Muscle of leg (tissue), 11 donors: ENCODE results near the gene NEK10. TPM values are rescaled to one million over a fixed set of nuclear protein-coding genes. Genes with fewer than 3 reads are reported as not detected.
"Not testable (repeated sequence)": the region's sequence is repeated elsewhere in the genome, so short reads cannot be mapped to it uniquely, and the experiment has no call there.

Experiments used
- DNase-seq: peaks from one replicate; pipeline ENCODE4 v3.0.0; 2013
- H3K27ac ChIP-seq: one replicate; pipeline ENCODE4 v1.5.1; 2013; ENCODE audit warnings: mild to moderate bottlenecking, low read length, control low read depth
- H3K27me3 ChIP-seq: one replicate; pipeline ENCODE4 v1.6.1; 2013; ENCODE audit warnings: low read length; ENCODE audit not compliant: control insufficient read depth, insufficient read depth
- H3K36me3 ChIP-seq: one replicate; pipeline ENCODE4 v1.6.1; 2013; ENCODE audit warnings: low read length; ENCODE audit not compliant: control insufficient read depth, insufficient read depth
- H3K4me1 ChIP-seq: one replicate; pipeline ENCODE4 v1.6.1; 2013; ENCODE audit warnings: low read length; ENCODE audit not compliant: control insufficient read depth, insufficient read depth
- H3K4me3 ChIP-seq: one replicate; pipeline ENCODE4 v1.5.1; 2013; ENCODE audit warnings: low read length, control low read depth
- H3K9me3 ChIP-seq: replicated peaks from 2 replicates; pipeline ENCODE4 v1.6.1; 2013; ENCODE audit warnings: low read depth, low read length; ENCODE audit not compliant: control insufficient read depth
- WGBS: methylation state at CpG from one replicate; pipeline ENCODE4 v1.1.5; 2013; ENCODE audit warnings: missing lambda C conversion rate; ENCODE audit not compliant: insufficient coverage; 5-methylcytosine and 5-hydroxymethylcytosine counted together
- polyA plus RNA-seq, 8 donors: library from polyadenylated mRNA; unstranded; fragments of 120-200 nt; gene quantifications; one replicate each; pipeline versions ENCODE4 v1.2.1 to v1.2.3, GENCODE V29; 2013; ENCODE audit warnings: inconsistent platforms in 1 of 8, low replicate concordance in 1 of 8; ENCODE audit not compliant: insufficient read length in 8 of 8, insufficient read depth in 1 of 8
- total RNA-seq: library from RNA; stranded (reverse); fragments of 120-200 nt; gene quantifications from one replicate; pipeline ENCODE4 v1.2.4, GENCODE V29; 2013

NEK10 gene
- total and polyA plus RNA-seq, 9 donors: 1.7 to 6.6 (median 3.3) TPM

DNA sequence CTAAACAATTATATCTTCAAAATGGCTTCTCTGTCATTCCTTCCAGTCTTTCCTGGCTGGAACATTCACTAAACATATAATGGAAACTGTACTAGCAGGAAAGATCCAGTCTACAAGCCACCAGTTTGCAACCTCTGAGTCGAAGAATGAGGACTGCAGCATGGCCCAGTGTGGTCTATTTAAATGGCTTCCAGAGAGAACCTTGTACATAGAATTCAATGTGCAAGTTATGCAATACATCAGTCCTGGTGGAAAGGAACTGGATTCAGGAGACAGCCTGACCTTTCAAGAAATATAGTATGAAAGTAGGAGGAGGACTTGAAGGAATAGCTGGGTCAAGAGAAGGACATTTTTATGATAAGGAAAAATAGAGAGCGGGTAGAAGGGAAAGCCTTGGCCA, 49.9 kb downstream of the NEK10 start:
- no peak overlapping the region for H3K4me3 ChIP-seq
- no CpG with 5 or more reads among the region's 2 CpGs for WGBS
- no peaks in the 10 kb centered on the region for H3K27me3 ChIP-seq
- DNase-seq: no peak
- no peaks in the 10 kb centered on the region for H3K9me3 ChIP-seq
- no peaks in the 10 kb centered on the region for H3K36me3 ChIP-seq
- H3K27ac ChIP-seq: no peak overlapping the region
- H3K4me1 ChIP-seq: peaks cover 2% of the 10 kb centered on the region

DNA sequence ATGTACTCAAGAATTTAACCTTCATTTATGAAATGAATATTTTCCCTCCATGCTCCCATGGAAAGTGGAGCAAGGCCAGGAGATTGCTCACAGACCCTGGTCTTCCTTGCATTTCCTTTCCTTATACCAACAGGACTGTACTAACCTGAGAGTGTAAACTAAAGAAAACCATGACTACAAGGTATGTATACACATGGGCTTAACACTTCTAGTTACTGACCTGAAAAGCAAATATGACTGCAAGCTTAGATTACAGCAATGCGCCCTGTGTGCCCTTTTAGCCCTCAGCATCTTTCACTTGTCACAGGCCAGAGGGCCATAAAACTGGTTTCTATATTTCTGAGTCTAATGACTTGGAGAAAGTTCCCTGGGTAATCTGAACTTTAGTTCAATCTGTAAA, 52.1 kb downstream of the NEK10 start:
- WGBS: no CpG with 5 or more reads among the region's 1 CpG
- no peaks in the 10 kb centered on the region for H3K27me3 ChIP-seq
- H3K4me1 ChIP-seq: peaks cover 2% of the 10 kb centered on the region
- DNase-seq: no peak
- H3K9me3 ChIP-seq: no peaks in the 10 kb centered on the region
- no peaks in the 10 kb centered on the region for H3K36me3 ChIP-seq
- H3K4me3 ChIP-seq: no peak overlapping the region
- no peak overlapping the region for H3K27ac ChIP-seq

DNA sequence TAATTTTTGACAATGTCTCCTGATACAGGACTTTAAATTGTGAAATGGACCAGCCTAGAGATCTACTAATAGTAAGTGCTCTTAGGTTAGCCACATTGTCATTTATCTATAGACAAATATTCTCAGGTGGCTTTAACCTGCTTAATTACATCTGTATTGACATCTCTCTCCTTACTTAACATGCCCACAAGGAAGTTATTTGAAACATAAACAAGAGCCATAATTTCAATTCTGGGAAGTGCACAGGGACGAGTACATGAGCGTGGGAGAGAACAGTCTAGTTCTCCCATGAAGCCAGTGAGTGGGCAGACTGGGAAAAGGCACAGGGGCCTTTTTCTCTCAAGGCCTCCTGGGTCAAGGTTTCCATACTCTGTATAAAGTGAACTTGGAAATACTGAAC, 54.2 kb downstream of the NEK10 start:
- H3K4me3 ChIP-seq: no peak overlapping the region
- no peaks in the 10 kb centered on the region for H3K27me3 ChIP-seq
- no peaks in the 10 kb centered on the region for H3K36me3 ChIP-seq
- no peak overlapping the region for H3K27ac ChIP-seq
- H3K4me1 ChIP-seq: peaks cover 2% of the 10 kb centered on the region
- no CpG with 5 or more reads among the region's 2 CpGs for WGBS
- H3K9me3 ChIP-seq: no peaks in the 10 kb centered on the region
- DNase-seq: no peak

DNA sequence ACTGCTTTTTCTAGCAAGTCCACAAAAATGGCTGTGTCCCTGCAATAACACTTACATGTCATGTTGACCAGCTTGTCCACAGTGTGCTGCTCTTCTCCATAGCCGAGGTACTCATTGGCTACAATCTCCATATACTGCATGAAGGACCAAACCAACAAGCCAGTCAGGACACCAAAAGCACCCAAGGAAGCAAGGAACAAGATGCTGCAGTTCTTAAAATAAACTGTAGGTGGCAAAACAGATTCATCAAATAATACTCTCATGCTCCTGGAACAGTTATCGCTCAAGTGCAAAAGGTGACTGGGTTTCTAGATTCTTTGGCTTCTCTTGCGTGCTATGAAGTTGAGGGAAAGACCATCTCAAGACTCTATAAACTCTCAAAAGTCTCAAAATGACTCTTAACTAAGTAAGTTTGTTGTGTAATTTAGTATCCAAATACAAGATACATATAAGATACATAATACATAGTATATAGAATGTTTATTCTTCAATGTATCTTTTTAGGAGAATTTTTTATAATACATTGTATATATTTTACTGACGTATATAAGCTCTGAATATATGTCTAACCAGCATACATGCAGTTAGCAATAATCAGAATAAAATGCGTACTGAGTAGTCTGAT, 57.0 kb downstream of the NEK10 start:
- no peak overlapping the region for H3K4me3 ChIP-seq
- H3K27me3 ChIP-seq: no peaks in the 10 kb centered on the region
- WGBS: 25% methylated on average over 1 of the region's 5 CpGs
- no peaks in the 10 kb centered on the region for H3K36me3 ChIP-seq
- DNase-seq: peak; percentile 73
- H3K9me3 ChIP-seq: no peaks in the 10 kb centered on the region
- no peak overlapping the region for H3K27ac ChIP-seq
- H3K4me1 ChIP-seq: no peaks in the 10 kb centered on the region

DNA sequence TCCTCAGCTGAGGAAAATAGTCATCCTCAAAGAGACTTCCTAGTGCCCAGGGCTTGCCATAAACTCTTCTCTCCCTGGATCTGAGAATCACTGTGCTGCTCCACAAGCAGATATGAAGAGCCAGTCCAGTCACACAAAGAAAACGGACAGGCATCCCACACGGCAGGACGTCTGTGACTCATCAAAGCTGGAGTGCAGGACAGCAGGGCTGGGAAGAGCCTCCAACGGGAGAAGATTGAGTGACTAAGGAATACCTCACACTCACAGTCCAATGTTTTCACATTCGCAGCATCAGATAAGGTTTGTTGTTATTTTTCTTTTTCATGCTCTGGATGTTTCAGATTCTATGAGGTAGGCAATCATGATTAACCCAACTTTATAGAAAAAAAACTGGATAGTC, 57.8 kb downstream of the NEK10 start:
- Histone ChIP-seq H3K4me3 (no peak overlapping the region), H3K36me3 (no peaks in the 10 kb centered on the region), H3K27ac (no peak overlapping the region), H3K27me3 (no peaks in the 10 kb centered on the region), H3K9me3 (no peaks in the 10 kb centered on the region), H3K4me1 (no peaks in the 10 kb centered on the region)
- no peak for DNase-seq
- 42% methylated on average over 3 of the region's 5 CpGs for WGBS

DNA sequence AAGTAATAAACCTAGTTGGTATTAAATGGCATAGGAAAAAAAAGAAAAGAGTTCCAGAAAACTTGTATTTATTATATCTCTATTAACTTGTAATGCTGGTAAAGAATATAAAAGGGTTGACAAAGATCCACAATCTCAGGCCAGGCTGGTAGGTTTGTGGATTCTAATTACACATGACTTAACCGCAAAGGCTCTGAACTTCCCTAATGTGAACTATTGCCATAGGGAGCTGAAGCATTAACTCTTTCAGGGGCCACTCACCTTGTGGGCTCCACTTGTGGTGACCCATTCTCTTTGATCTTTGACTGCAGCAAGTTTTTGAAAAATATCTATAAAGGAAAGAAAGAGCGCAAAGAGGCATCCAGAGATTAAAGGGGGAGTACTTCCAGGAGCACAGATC, 58.5 kb downstream of the NEK10 start:
- 50% methylated on average over 1 of the region's 2 CpGs for WGBS
- Histone ChIP-seq H3K4me3 (no peak overlapping the region), H3K27me3 (no peaks in the 10 kb centered on the region), H3K9me3 (no peaks in the 10 kb centered on the region), H3K36me3 (no peaks in the 10 kb centered on the region), H3K27ac (no peak overlapping the region), H3K4me1 (no peaks in the 10 kb centered on the region)
- DNase-seq: no peak

DNA sequence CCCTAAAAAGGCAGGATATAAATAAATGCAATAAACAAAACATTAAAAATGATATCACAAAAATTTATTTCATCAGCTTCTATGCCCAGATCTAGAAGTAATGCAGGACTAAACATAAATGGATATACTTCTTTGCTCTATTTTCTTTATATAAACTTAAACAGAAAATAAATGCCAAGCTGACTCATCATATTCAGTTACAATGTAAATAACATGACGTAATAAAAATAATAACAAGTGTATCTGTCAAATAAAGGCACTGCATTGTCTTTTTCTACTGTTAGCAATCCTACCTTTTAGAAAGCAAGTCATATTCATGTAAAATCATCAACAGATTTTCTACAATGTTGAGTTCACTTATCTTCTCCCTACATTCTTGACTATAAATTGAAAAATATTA, 61.6 kb downstream of the NEK10 start:
- no CpG with 5 or more reads among the region's 1 CpG for WGBS
- no peaks in the 10 kb centered on the region for H3K4me1 ChIP-seq
- H3K36me3 ChIP-seq: peaks cover 2% of the 10 kb centered on the region
- no peak overlapping the region for H3K4me3 ChIP-seq
- H3K27me3 ChIP-seq: no peaks in the 10 kb centered on the region
- H3K27ac ChIP-seq: no peak overlapping the region
- no peaks in the 10 kb centered on the region for H3K9me3 ChIP-seq
- no peak for DNase-seq

DNA sequence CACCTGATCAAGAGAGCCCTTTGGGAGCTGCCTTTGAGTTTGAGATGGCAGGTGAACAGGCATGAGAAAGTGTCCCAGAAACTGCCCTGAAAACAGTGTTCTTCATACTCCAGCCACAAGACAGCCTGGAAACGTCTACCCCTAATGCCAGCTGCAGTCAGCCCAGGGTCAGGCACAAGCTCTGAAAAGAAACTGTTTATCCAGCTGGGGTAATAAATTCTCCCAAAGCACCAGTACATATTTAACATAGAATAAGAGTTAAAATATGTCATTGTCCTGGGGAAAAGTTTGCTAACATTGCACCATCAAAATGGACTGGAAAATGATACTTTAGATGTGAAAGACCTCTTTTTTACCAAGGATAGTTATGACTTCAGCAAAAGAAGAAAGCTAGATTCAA, 66.3 kb downstream of the NEK10 start:
- Histone ChIP-seq H3K4me1 (no peaks in the 10 kb centered on the region), H3K4me3 (no peak overlapping the region), H3K27ac (no peak overlapping the region), H3K9me3 (no peaks in the 10 kb centered on the region), H3K36me3 (peaks cover 2% of the 10 kb centered on the region), H3K27me3 (no peaks in the 10 kb centered on the region)
- no peak for DNase-seq
- no CpG with 5 or more reads among the region's 1 CpG for WGBS

DNA sequence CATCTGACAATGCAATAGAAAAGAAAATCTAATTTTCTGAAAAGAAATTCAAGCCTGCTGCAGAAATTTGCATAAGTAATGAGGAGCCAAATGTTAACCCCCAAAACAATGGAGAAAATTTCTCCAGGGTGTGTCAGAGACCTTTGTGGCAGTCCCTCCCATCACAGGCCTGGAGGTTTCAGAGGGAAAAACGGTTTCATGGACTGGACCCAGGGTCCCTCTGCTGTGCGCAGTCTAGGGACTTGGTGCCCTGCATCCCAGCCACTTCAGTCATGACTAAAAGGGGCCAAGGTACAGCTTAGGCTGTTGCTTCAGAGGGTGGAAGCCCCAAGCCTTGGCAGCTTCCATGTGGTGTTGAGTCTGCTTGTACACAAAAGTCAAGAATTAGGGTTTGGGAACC, 70.2 kb downstream of the NEK10 start:
- not testable (repeated sequence) for H3K27me3 ChIP-seq, H3K36me3 ChIP-seq, H3K27ac ChIP-seq, H3K4me1 ChIP-seq, H3K9me3 ChIP-seq, H3K4me3 ChIP-seq, DNase-seq
- 91% methylated on average over 2 of the region's 2 CpGs for WGBS

DNA sequence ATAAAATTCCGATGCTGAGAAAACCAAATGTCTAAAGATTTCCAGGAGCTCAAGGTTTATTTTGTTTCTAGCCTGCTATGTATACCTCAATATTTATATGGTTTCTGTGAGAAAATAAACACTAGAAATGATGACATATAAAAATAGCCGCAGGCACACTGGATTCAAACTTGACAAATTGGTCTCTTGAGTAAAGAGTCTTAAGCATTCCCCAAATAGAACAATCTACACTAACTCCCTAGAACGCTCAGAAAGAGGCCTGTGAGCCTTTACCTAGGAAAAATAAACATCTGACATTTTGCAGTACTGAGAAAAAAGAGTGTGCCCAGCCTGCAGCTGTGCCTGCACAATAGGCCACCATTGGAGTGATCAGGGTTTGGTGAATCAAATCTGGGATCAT, 75.2 kb downstream of the NEK10 start:
- Histone ChIP-seq H3K27ac (peak overlapping the region; percentile 16), H3K4me1 (no peaks in the 10 kb centered on the region), H3K27me3 (no peaks in the 10 kb centered on the region), H3K9me3 (no peaks in the 10 kb centered on the region), H3K4me3 (no peak overlapping the region), H3K36me3 (no peaks in the 10 kb centered on the region)
- peak; percentile 47 for DNase-seq
- WGBS: no CpG with 5 or more reads among the region's 3 CpGs

DNA sequence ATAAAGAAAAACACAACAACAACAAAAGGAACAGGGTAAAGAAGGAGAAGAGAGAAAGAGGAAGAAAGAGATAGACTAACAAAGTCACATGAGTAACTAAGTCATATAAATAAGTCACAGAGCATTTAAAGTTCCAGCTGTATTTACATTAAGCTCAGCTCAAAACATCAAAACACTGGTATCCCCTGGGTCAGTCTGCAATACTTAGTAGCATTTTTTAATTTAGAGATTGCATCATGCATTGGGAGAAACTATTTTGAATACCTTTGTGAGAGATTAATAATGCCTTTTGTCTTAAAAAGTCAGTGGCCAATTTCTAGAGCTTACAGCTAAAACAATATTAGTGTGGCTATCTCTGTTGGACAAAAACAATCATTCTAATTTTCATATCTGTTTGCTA, 78.4 kb downstream of the NEK10 start:
- Histone ChIP-seq H3K9me3 (no peaks in the 10 kb centered on the region), H3K4me3 (no peak overlapping the region), H3K27me3 (no peaks in the 10 kb centered on the region), H3K36me3 (no peaks in the 10 kb centered on the region), H3K27ac (no peak overlapping the region), H3K4me1 (no peaks in the 10 kb centered on the region)
- DNase-seq: peak; percentile 35
